HepG2 (cell line): ENCODE data around the gene PNMA3. TPM values are rescaled to one million over a fixed set of nuclear protein-coding genes. Genes with fewer than 3 reads are reported as not detected.

Source experiments
- ATAC-seq: fragments of 200-7000 bp; cut with Tn5 transposase; 3 replicates; pipeline ENCODE4 v1.9.1; 2020; ENCODE audit warnings: mild to moderate bottlenecking, moderate library complexity
- BruUV-seq: library from RNA; stranded (reverse); fragments of 400-500 nt; replicated peaks from 2 replicates; lab custom pipeline; 2021; lab: Mats Ljungman, UMichigan
- CTCF ChIA-PET: fragments of 300-600 bp; formaldehyde crosslinking; extraction: SDS; loops from one replicate; lab custom pipeline; 2021; ENCODE audit warnings: low total read pairs, inconsistent platforms, low intra/inter-chr PET ratio; lab: Yijun Ruan, JAX
- POLR2A ChIA-PET: fragments of 350-600 bp; sonication (Branson Sonifier 250); formaldehyde crosslinking; loops from one replicate; lab custom pipeline; 2020; ENCODE audit warnings: antibody characterized with exemption, inconsistent platforms; lab: Yijun Ruan, JAX
- DNase-seq: peaks from one replicate; pipeline ENCODE4 v3.0.0-alpha.2; 2015; ENCODE audit warnings: low spot score
- FAIRE-seq: peaks from 3 replicates; lab custom pipeline; 2011; peaks lifted over from hg19 to GRCh38; lab: Jason Lieb, UNC
- H2AFZ ChIP-seq: one replicate; pipeline ENCODE4 v1.6.1; 2011; ENCODE audit warnings: low read length, inconsistent platforms
- H3K27ac ChIP-seq: fragments of 300-600 bp; 3 replicates; pipeline ENCODE4 v1.8.0; 2011; ENCODE audit warnings: mixed run types, mild to moderate bottlenecking, mixed read lengths, low read length, inconsistent platforms; ENCODE audit not compliant: insufficient read depth; ENCODE audit errors: extremely low read length
- H3K27me3 ChIP-seq, 2 experiments: fragments of 200-600 bp in 1 of 2; 2 replicates in 1 of 2; 3 replicates in 1 of 2; pipeline versions ENCODE4 v1.6.0 to v1.8.0; 2011; ENCODE audit warnings: low read length in 2 of 2, mild to moderate bottlenecking in 2 of 2, moderate library complexity in 2 of 2, inconsistent platforms in 1 of 2; ENCODE audit not compliant: insufficient read depth in 2 of 2, control insufficient read depth in 1 of 2
- H3K36me3 ChIP-seq, 2 experiments: fragments of 200-600 bp in 1 of 2; replicated peaks in 1 of 2; 2 replicates in 1 of 2; 3 replicates in 1 of 2; pipeline versions ENCODE4 v1.5.1 to v1.8.0; 2011; ENCODE audit warnings: low read length in 2 of 2, inconsistent platforms in 1 of 2; ENCODE audit not compliant: insufficient read depth in 2 of 2, control insufficient read depth in 1 of 2
- H3K4me1 ChIP-seq: 2 replicates; pipeline ENCODE4 v1.5.1; 2012; ENCODE audit warnings: low read length, inconsistent platforms; ENCODE audit not compliant: insufficient read depth
- H3K4me2 ChIP-seq: 2 replicates; pipeline ENCODE4 v1.6.0; 2011; ENCODE audit warnings: low read depth, low read length, inconsistent platforms
- H3K4me3 ChIP-seq, 3 experiments: fragments of 200-600 bp in 1 of 3; sonication (generic), shearing (Covaris generic) in 1 of 3; replicated peaks in 1 of 3; 2 replicates each; pipeline ENCODE4 v1.5.1; 2011 to 2016; ENCODE audit warnings: low read length in 3 of 3, inconsistent platforms in 2 of 3, low read depth in 2 of 3, mild to moderate bottlenecking in 2 of 3, control low read depth in 1 of 3, mixed read lengths in 1 of 3; ENCODE audit not compliant: insufficient read depth in 1 of 3
- H3K79me2 ChIP-seq: one replicate; pipeline ENCODE4 v1.6.1; 2011; ENCODE audit warnings: low read length, inconsistent platforms; ENCODE audit not compliant: insufficient read depth
- H3K9ac ChIP-seq: 2 replicates; pipeline ENCODE4 v1.6.0; 2011; ENCODE audit warnings: mild to moderate bottlenecking, low read depth, low read length, inconsistent platforms; ENCODE audit not compliant: insufficient read depth
- H3K9me3 ChIP-seq: 2 replicates; pipeline ENCODE4 v1.5.1; 2012; ENCODE audit warnings: mild to moderate bottlenecking, low read length
- H4K20me1 ChIP-seq: 2 replicates; pipeline ENCODE4 v1.6.0; 2011; ENCODE audit warnings: inconsistent platforms, mild to moderate bottlenecking, low read length, moderate library complexity; ENCODE audit not compliant: insufficient read depth
- ARNTL ChIP-seq: sonication (generic); formaldehyde crosslinking; IDR thresholded peaks from 2 replicates; pipeline ENCODE4 v1.4.0; 2020; ENCODE audit warnings: mild to moderate bottlenecking, missing genetic modification reagents
- CAMTA2 ChIP-seq: sonication (generic); formaldehyde crosslinking; IDR thresholded peaks from 2 replicates; pipeline ENCODE4 v1.4.0; 2020; ENCODE audit warnings: mild to moderate bottlenecking, missing genetic modification reagents, borderline replicate concordance
- CREBL2 ChIP-seq: sonication (generic); formaldehyde crosslinking; IDR thresholded peaks from 2 replicates; pipeline ENCODE4 v1.8.1; 2023; ENCODE audit warnings: missing genetic modification reagents, mild to moderate bottlenecking, borderline replicate concordance
- MBD4 ChIP-seq: IDR thresholded peaks from 2 replicates; pipeline ENCODE4 v1.6.1; 2012; ENCODE audit warnings: low read length, inconsistent platforms, borderline replicate concordance
- MXD1 ChIP-seq: sonication (generic); formaldehyde crosslinking; IDR thresholded peaks from 2 replicates; pipeline ENCODE4 v1.4.0; 2020; ENCODE audit warnings: mild to moderate bottlenecking, missing genetic modification reagents
- ZFP37 ChIP-seq: sonication (generic); formaldehyde crosslinking; IDR thresholded peaks from 2 replicates; pipeline ENCODE4 v1.4.0; 2020; ENCODE audit warnings: missing genetic modification reagents, borderline replicate concordance
- ZNF430 ChIP-seq: sonication (generic); formaldehyde crosslinking; IDR thresholded peaks from 2 replicates; pipeline ENCODE4 v1.9.0; 2021; ENCODE audit warnings: mild to moderate bottlenecking, missing genetic modification reagents
- ZNF510 ChIP-seq: sonication (generic); formaldehyde crosslinking; IDR thresholded peaks from 2 replicates; pipeline ENCODE4 v1.4.0; 2020; ENCODE audit warnings: low read depth, mild to moderate bottlenecking, missing genetic modification reagents
- ZNF615 ChIP-seq: sonication (generic); formaldehyde crosslinking; IDR thresholded peaks from 2 replicates; pipeline ENCODE4 v1.5.0; 2020; ENCODE audit warnings: mild to moderate bottlenecking, missing genetic modification reagents, borderline replicate concordance
- WGBS: methylation state at CpG from one replicate; pipeline ENCODE4 v1.1.6; 2017; ENCODE audit warnings: low lambda C conversion rate; 5-methylcytosine and 5-hydroxymethylcytosine counted together
- in situ Hi-C: cut with HindIII; loops from 2 replicates; pipeline ENCODE4 v1.10.0; 2017; ENCODE audit warnings: low pct_unique_long_range_greater_than_20kb; ENCODE audit not compliant: extremely low pct_ligation_motif_present
- intact Hi-C: fragments of 100-400 bp; cut with micrococcal nuclease; formaldehyde crosslinking; loops from one replicate; pipeline ENCODE4 v1.10.0; 2022; ENCODE audit not compliant: unreplicated experiment
- polyA plus RNA-seq, 8 experiments: library from polyadenylated mRNA; depleted of rRNA in 3 of 8; stranded (reverse) in 7 of 8; unstranded in 1 of 8; fragments of >200 nt; fragmentation: Illumina TruSeq in 4 of 8; extraction: Trizol in 4 of 8; gene quantifications; 2 replicates each; pipeline versions ENCODE4 v1.2.1 to v1.2.3, GENCODE V29; 2011 to 2016; ENCODE audit warnings: low read depth in 4 of 8, missing spikeins in 1 of 8, mixed read lengths in 1 of 8; ENCODE audit not compliant: insufficient read depth in 1 of 8
- total RNA-seq, 5 experiments: library from RNA; depleted of rRNA; stranded (reverse); fragments of >200 nt; fragmentation: Illumina TruSeq; extraction: Trizol; gene quantifications; 2 replicates each; pipeline ENCODE4 v1.2.3, GENCODE V29; 2016; ENCODE audit warnings: low read depth in 1 of 5

Gene PNMA3
- total and polyA plus RNA-seq, 2 of the 13 experiments (the other 11 are each of a cell fraction or from before 2014, with no cell fraction given): not detected

- no peak for TF ChIP-seq MXD1 (CRISPR knock-in tag)
- TF ChIP-seq, all 625 proteins: peak for 0
Measured at GRCh38 chrX:153052534-153052933, 3.7 kb upstream of the PNMA3 start (continued).

GRCh38 chrX:153057281-153057680 lies 1.0 kb downstream of the PNMA3 start:
- no peaks in the 10 kb centered on the region for H4K20me1 ChIP-seq
- no peaks in the 10 kb centered on the region for H3K9me3 ChIP-seq
- H3K9ac ChIP-seq: no peak overlapping the region
- H3K4me2 ChIP-seq: no peak overlapping the region
- DNase-seq: no peak
- no peak for ATAC-seq
- no peak for FAIRE-seq
- H3K27me3 ChIP-seq: no peaks in the 10 kb centered on the region
- in situ Hi-C loops: no loop called here
- no peaks in the 10 kb centered on the region for H3K36me3 ChIP-seq
- BruUV-seq: no TSS peak
- intact Hi-C loops: no loop called here
- TF ChIP-seq ZNF615 (CRISPR knock-in tag) (no peak), ZNF510 (no peak), CAMTA2 (no peak), CREBL2 (CRISPR knock-in tag) (no peak), ZNF430 (CRISPR knock-in tag) (no peak), ZFP37 (no peak), ARNTL (no peak), MBD4 (no peak)
- WGBS: 76% methylated on average over 2 of the region's 11 CpGs
- CTCF ChIA-PET: no interaction called here
- no peak overlapping the region for H3K27ac ChIP-seq
- POLR2A ChIA-PET: no interaction called here
- no peak overlapping the region for H3K4me3 ChIP-seq
- H2AFZ ChIP-seq: no peak overlapping the region
- peaks cover 7% of the 10 kb centered on the region for H3K4me1 ChIP-seq
- no peaks in the 10 kb centered on the region for H3K79me2 ChIP-seq
